ENCODE results near the gene SYNE1. TPM values are rescaled to one million over a fixed set of nuclear protein-coding genes. Genes with fewer than 3 reads are reported as not detected.

The SYNE1 gene
- total RNA-seq, 2 experiments from 2014 or later: 133 to 140 TPM

DNA sequence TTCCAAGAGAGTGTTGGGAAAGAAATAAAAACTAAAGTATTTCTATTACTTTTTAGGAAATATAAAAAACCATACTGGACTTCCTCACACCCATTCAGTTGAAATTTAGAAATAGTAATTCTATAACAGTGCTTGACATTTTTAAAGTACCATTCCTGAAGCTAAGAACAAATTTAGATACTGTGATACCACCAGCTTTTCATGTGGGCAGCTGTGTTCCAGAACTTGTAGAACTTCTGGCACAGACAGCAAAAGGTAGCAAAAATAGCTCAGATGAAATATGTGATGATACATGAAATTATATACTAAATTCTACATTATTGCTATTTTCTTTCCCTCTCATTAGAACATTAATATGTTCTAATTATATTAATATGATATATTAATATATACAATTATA is 346.5 kb downstream of the SYNE1 start:
- Mint-ChIP-seq H3K36me3 (peaks cover 28% of the 10 kb centered on the region), H3K4me3 (no peak overlapping the region), H3K27me3 (no peaks in the 10 kb centered on the region), H3K9me3 (no peaks in the 10 kb centered on the region), H3K4me1 (no peaks in the 10 kb centered on the region), H3K27ac (no peak overlapping the region)
- POLR2A ChIA-PET: no interaction called here
- no peak for DNase-seq
- ATAC-seq (ENCODE audit: low read depth): no peak

DNA sequence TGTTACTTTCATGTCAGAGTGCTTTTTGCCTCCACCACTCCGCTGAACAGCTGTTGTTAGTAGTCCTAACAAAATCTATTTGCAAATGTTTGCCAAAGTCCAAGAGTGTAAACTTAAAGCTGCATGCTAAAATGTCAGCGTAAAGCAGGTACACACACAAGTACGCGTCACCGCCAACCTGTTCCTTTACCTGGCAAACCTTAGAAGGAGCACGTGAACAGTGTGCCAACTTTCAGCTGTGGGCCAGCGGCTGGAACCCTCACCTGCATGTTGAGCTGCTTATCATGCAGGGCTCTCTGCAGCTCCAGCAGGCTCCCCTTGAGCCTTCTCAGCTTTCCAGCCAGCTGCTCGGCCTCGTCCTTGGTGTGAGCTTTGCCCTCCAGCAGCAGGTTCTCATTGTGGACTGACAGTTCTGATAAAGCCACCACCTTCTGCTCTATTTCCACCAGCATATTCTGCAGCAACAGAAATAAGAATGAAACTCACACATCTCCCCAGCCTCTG is 359.3 kb downstream of the SYNE1 start:
- POLR2A ChIA-PET: no interaction called here
- H3K27me3 Mint-ChIP-seq: no peaks in the 10 kb centered on the region
- H3K9me3 Mint-ChIP-seq: no peaks in the 10 kb centered on the region
- no peak for ATAC-seq (ENCODE audit: low read depth)
- peaks cover 8% of the 10 kb centered on the region for H3K36me3 Mint-ChIP-seq
- H3K27ac Mint-ChIP-seq: no peak overlapping the region
- no peak for DNase-seq
- H3K4me1 Mint-ChIP-seq: no peaks in the 10 kb centered on the region
- no peak overlapping the region for H3K4me3 Mint-ChIP-seq

DNA sequence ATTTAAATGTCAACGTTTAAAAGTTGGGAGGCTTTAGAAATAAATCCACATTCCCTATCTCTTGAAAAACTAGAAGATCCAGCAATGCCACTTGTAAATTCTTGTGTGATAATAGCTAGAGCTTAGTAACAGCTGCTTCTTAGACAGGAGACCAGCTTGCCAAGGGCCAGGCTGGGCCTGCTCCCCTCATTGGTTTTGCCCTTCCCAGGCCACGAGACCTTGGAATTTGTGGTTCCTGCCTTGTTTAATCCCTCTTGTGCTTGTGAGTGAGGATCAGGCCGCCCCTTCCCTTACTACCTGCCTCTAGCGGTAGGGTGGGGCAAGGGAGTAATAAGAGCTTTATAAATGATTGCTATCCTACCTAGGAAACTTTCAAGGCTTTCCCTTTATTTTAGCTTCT is 363.5 kb downstream of the SYNE1 start:
- no peaks in the 10 kb centered on the region for H3K9me3 Mint-ChIP-seq
- H3K4me3 Mint-ChIP-seq: no peak overlapping the region
- no peak for DNase-seq
- POLR2A ChIA-PET: interaction anchor here (0.6 kb wide), 1 partner anchor 539 kb away, joined by 3 read pairs; no protein-coding TSS in a partner anchor
- ATAC-seq (ENCODE audit: low read depth): no peak
- H3K27me3 Mint-ChIP-seq: no peaks in the 10 kb centered on the region
- H3K36me3 Mint-ChIP-seq: peaks cover 4% of the 10 kb centered on the region
- H3K27ac Mint-ChIP-seq: no peak overlapping the region
- peaks cover 7% of the 10 kb centered on the region for H3K4me1 Mint-ChIP-seq

DNA sequence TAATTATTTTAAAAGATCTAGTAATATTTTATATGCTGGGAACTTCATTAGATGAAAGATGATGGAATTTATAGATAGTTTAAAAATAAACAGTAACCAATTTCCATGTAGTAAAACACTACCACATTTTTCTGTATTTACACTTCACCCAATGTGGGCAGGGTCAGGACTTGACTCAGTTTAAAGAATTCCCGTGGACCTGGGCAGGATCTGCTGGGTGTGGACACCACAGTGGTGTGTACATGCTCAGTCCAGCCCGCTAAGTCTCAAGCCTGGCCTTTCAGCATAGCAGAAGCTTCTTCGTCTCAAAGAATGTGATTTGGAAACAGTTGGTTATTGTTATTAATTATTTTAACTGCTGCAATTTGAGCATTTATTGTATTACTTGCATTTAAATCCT is 364.2 kb downstream of the SYNE1 start:
- Mint-ChIP-seq H3K9me3 (no peaks in the 10 kb centered on the region), H3K27ac (no peak overlapping the region), H3K27me3 (no peaks in the 10 kb centered on the region), H3K4me3 (no peak overlapping the region), H3K36me3 (peaks cover 4% of the 10 kb centered on the region), H3K4me1 (peaks cover 9% of the 10 kb centered on the region)
- POLR2A ChIA-PET: no interaction called here
- DNase-seq (no peak), ATAC-seq (ENCODE audit: low read depth) (no peak)

DNA sequence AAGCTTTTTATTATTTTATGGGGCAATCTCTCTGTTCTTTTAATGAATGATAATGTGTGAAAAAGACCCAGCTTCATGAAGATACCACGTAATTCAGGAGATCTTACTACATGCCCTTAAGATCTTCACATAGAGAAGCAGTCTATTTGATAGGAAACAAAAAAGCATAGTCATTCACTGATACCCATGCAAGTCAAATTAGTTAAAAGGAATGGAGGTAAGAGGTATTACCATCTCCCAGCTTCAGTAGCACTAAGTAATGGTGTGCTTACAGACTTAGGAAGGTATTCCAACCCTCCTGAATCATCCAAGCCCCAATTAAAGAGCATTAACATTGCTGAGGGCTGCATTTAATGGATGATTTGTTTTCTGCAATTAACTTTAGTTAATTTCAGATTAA is 364.7 kb downstream of the SYNE1 start:
- H3K27me3 Mint-ChIP-seq: no peaks in the 10 kb centered on the region
- H3K36me3 Mint-ChIP-seq: peaks cover 1% of the 10 kb centered on the region
- ATAC-seq (ENCODE audit: low read depth) (no peak), DNase-seq (no peak)
- POLR2A ChIA-PET: no interaction called here
- no peak overlapping the region for H3K4me3 Mint-ChIP-seq
- no peaks in the 10 kb centered on the region for H3K9me3 Mint-ChIP-seq
- no peak overlapping the region for H3K27ac Mint-ChIP-seq
- H3K4me1 Mint-ChIP-seq: peaks cover 9% of the 10 kb centered on the region

DNA sequence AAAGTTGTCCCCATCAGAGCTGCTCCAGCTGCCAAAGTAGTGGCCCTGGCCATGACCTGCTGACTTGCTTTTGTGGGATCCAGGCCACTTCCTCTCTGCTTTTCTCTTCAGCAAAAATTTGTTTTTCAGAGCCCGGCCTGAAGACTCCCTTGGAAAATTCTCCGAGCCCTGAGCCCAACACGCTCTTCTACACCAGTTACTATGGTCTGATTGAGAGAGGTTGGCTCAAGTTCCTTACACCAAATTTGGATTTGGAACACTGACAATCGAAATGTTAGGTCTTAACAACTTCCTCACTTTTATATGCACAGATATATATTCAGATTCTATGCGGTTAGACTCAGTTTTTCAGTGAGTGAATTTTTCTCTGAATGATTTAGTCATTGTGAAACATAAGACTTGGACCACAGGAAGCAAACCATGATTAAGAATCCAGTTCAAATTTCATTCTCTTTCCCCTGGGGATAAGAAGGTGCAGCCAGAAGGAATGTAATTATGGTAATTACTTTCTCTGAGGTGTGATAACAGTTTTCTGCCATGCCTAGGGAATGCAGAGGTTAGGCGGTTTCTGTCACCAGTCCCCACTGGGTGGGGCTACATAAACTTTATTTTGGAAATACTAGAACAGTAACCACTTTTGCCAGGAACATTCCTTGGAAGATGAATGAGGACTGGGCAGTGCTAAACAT is 365.2 kb downstream of the SYNE1 start:
- Mint-ChIP-seq H3K27ac (no peak overlapping the region), H3K4me1 (peaks cover 9% of the 10 kb centered on the region), H3K27me3 (no peaks in the 10 kb centered on the region), H3K4me3 (no peak overlapping the region), H3K9me3 (no peaks in the 10 kb centered on the region), H3K36me3 (no peaks in the 10 kb centered on the region)
- DNase-seq: no peak
- POLR2A ChIA-PET: no interaction called here
- no peak for ATAC-seq (ENCODE audit: low read depth)

DNA sequence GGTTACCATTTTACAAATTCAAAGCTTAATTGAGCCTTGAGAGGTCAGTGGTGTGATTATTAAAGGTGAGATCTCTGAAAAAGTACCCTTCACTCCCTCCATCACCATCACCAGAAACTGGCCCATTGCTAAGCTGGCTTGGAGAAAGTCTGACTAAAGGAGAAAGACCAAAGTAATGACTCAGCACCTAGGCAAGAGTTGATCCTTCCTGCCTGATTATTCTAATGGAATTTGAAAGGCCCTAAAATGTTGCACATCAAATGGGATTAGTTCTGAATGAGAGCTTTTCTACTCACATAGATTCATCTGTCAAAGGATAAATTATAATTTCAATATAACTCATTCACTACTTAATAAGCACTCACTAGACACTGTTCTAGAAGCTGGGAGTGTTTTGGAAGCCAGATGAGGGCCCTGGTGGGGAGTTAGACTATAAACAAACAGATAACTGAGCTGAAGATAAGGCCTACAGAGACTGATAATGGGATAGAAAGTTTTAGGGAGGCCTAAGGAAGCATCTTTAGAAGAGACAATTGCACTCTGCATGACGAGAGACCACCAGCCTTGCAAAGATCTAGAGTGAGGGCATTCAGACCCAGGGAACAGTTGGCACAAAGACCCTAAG is 366.7 kb downstream of the SYNE1 start:
- Mint-ChIP-seq H3K9me3 (no peaks in the 10 kb centered on the region), H3K27me3 (no peaks in the 10 kb centered on the region), H3K4me1 (peaks cover 9% of the 10 kb centered on the region), H3K4me3 (no peak overlapping the region), H3K36me3 (peaks cover 4% of the 10 kb centered on the region), H3K27ac (no peak overlapping the region)
- POLR2A ChIA-PET: no interaction called here
- DNase-seq (no peak), ATAC-seq (ENCODE audit: low read depth) (no peak)

DNA sequence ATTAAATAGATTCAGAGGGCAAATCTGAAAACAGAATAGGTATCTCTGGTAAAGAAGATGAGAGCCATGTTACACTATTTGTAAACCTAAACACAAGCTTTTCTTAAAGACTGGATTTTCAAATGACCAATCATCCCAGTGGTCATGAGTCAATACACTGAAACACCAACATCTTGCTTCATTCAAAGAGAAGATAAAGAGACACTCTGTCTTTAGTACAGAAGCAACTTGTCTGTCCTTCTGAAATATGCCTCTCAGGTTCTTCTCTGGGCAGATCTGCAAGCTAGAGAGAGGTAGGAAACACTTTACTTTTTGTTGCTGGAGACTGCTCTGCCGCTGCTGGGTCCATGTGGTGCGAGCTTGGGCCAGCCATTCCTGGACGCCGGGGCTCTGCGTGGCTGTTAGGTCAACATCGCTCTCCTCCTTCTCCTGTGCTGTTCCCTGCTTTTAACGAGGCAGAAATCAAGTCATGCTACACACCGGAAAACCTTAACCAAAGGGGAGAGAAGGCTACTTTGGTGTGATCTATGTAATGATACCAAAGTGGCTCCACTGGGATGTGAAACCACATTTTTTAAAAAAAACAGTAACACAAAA is 368.2 kb downstream of the SYNE1 start:
- H3K27me3 Mint-ChIP-seq: no peaks in the 10 kb centered on the region
- peaks cover 12% of the 10 kb centered on the region for H3K36me3 Mint-ChIP-seq
- DNase-seq: no peak
- H3K9me3 Mint-ChIP-seq: no peaks in the 10 kb centered on the region
- POLR2A ChIA-PET: no interaction called here
- ATAC-seq (ENCODE audit: low read depth): no peak
- peaks cover 9% of the 10 kb centered on the region for H3K4me1 Mint-ChIP-seq
- H3K27ac Mint-ChIP-seq: no peak overlapping the region
- H3K4me3 Mint-ChIP-seq: no peak overlapping the region

DNA sequence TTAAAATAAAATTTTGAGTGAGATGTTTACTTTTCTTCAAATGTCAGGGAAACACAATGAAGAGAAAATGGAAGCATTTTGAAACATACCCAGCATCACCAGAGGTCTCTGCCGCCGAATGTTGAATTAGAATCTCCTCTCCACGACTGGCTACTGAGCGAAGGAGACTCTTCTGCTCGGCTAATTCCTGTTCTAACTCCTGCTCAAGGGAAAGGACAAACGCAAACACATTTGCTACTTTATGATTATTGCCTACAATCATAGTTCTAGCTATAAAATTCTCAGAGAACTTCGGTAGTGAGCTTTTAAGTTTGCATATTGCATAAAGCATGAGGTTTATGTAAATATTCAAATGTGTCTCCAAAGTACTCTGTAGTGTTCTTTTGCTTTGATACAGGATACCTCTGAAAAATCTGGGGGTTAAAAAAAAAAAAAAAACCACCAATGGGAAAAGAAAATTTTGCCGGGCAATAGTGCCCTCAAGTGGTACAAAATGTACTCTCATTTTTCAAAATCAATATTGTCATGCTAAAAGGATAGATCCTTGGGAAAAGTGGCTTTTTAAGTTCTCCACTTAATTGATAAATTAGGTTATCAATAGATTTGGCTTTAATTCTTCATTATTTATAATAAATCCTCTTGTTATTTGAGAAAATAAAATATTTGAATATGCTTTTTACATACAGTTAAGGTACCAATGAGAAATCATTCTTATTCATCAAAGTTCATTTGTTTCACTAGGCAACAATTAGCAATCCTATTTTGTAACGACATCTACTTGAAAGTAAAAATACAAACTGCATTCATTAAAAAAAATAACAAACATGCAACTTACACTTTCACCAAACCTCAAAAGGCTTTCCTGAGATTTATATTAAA is 369.0 kb downstream of the SYNE1 start:
- no peak for ATAC-seq (ENCODE audit: low read depth)
- Mint-ChIP-seq H3K27ac (no peak overlapping the region), H3K36me3 (peaks cover 15% of the 10 kb centered on the region), H3K4me1 (peaks cover 9% of the 10 kb centered on the region), H3K4me3 (no peak overlapping the region), H3K27me3 (no peaks in the 10 kb centered on the region), H3K9me3 (no peaks in the 10 kb centered on the region)
- no peak for DNase-seq
- POLR2A ChIA-PET: no interaction called here

DNA sequence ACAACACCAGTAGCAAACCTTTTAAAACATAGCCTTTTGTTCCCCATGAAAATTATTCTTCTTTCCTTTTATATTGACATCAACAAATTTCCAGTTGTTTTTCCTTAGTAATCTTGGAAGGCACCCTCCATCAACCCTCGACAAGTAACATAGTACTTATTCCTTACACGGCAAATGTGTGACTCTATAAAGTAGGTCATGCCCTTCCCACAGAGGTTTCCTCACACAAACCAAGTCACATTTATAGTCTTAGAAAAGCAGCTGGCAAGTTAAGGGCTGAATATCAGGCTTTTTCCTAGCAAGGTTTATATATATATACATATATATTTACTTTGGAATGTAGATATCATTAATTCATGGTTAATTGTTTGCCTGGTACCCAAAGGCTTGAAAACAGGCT is 371.5 kb downstream of the SYNE1 start:
- DNase-seq (no peak), ATAC-seq (ENCODE audit: low read depth) (no peak)
- Mint-ChIP-seq H3K4me1 (peaks cover 2% of the 10 kb centered on the region), H3K27ac (no peak overlapping the region), H3K9me3 (peaks cover 9% of the 10 kb centered on the region), H3K27me3 (no peaks in the 10 kb centered on the region), H3K4me3 (no peak overlapping the region), H3K36me3 (peaks cover 35% of the 10 kb centered on the region)
- POLR2A ChIA-PET: interaction anchor here (0.8 to 1.1 kb wide), 2 partner anchors 25 to 575 kb away, joined by 3 to 5 read pairs; no protein-coding TSS in a partner anchor

DNA sequence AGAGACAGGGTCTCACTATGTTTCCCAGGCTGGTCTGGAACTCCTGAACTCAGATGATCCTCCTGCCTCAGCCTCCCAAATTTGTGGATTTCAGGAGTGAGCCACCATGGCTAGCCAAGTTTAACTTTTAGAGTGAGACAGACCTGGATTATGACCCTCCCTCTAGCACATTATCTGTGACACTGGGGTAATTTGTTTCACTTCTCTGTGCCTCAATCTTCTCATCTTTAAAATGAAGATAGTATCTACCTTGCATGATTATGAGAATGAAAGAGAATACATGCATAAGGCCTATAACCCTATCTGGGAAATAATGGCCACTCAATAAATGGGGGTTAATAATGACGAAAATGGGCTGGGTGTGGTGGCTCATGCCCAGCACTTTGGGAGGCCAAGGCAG is 373.6 kb downstream of the SYNE1 start:
- Mint-ChIP-seq H3K36me3 (peaks cover 44% of the 10 kb centered on the region), H3K27me3 (no peaks in the 10 kb centered on the region), H3K9me3 (peaks cover 9% of the 10 kb centered on the region), H3K4me1 (peaks cover 2% of the 10 kb centered on the region), H3K4me3 (no peak overlapping the region), H3K27ac (no peak overlapping the region)
- POLR2A ChIA-PET: no interaction called here
- no peak for ATAC-seq (ENCODE audit: low read depth)
- DNase-seq: no peak

DNA sequence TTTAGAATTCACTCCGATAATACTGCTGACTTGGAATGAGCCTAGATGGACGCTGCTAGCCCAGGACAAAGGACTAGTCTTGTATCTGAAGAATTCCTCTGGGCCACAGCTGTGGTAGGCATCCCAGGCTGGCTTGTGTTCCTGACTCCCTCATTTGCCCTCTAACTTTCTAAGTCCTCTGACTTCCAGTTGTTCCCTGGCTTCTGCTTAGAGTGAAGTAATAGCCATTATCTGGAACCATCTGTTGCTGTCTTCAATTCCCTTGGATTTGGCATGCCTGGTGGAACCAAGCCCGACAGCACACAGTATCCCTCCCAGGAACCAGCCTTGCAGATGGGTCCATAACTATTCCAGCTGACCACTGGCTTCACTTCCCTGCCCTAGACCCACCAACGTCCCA is 376.0 kb downstream of the SYNE1 start:
- no peaks in the 10 kb centered on the region for H3K27me3 Mint-ChIP-seq
- DNase-seq (no peak), ATAC-seq (ENCODE audit: low read depth) (no peak)
- peaks cover 9% of the 10 kb centered on the region for H3K9me3 Mint-ChIP-seq
- no peak overlapping the region for H3K4me3 Mint-ChIP-seq
- H3K4me1 Mint-ChIP-seq: no peaks in the 10 kb centered on the region
- POLR2A ChIA-PET: no interaction called here
- no peak overlapping the region for H3K27ac Mint-ChIP-seq
- peaks cover 54% of the 10 kb centered on the region for H3K36me3 Mint-ChIP-seq

DNA sequence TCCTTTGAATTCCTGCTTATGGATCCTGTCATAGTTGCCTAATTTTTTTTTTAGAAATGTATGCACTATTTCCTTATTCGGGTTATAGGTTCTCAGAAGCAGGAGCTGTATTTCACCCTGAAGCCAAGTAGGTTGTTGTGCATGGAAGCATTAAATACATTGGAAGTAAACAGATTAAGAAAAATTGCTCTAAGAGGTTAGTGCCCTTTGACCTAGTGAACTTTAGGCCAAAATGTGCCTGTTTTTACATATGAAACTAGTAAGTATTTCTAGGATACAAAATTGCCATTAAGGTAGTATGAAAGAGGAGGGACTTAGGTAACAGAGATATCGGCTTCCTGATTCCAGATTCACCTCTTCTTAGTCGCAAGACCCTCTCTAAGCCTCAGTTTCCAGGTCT is 377.9 kb downstream of the SYNE1 start:
- no peaks in the 10 kb centered on the region for H3K4me1 Mint-ChIP-seq
- H3K4me3 Mint-ChIP-seq: no peak overlapping the region
- peaks cover 9% of the 10 kb centered on the region for H3K9me3 Mint-ChIP-seq
- H3K27me3 Mint-ChIP-seq: no peaks in the 10 kb centered on the region
- H3K36me3 Mint-ChIP-seq: peaks cover 48% of the 10 kb centered on the region
- no peak for DNase-seq
- POLR2A ChIA-PET: no interaction called here
- no peak overlapping the region for H3K27ac Mint-ChIP-seq
- ATAC-seq (ENCODE audit: low read depth): no peak

Data from activated naive CD8-positive, alpha-beta T cell treated with anti-CD3 and anti-CD28 coated beads, Interleukin-2, amount 10 ng/mL, durations not matched to agents 7 days and 5 days (primary cell).